ENCODE results near the gene DHRS7.

The DHRS7 gene

GRCh38 chr14:60184905-60185555 is 19.8 kb upstream of the DHRS7 start:
- DNase-seq = no peak

GRCh38 chr14:60184146-60184904 is 19.1 kb upstream of the DHRS7 start:
- DNase-seq = peak; percentile 74 to 82

- peak in 1 of 2 donors; percentile 17 for DNase-seq
Observed at GRCh38 chr14:60183741-60184140, 18.5 kb upstream of the DHRS7 start.

- DNase-seq = no peak
Observed at GRCh38 chr14:60183138-60183537, 17.9 kb upstream of the DHRS7 start.

- DNase-seq = no peak
Observed at GRCh38 chr14:60179431-60179869, 14.3 kb upstream of the DHRS7 start.

- no peak for DNase-seq
Observed at GRCh38 chr14:60178820-60179219, 13.6 kb upstream of the DHRS7 start.

- no peak for DNase-seq
Observed at GRCh38 chr14:60178164-60178563, 13.0 kb upstream of the DHRS7 start.

- DNase-seq = no peak
Observed at GRCh38 chr14:60175255-60175902, 10.2 kb upstream of the DHRS7 start.

GRCh38 chr14:60174352-60175254 is 9.4 kb upstream of the DHRS7 start:
- no peak for DNase-seq

GRCh38 chr14:60171690-60172089 is 6.5 kb upstream of the DHRS7 start:
- DNase-seq = no peak

GRCh38 chr14:60170948-60171347 is 5.8 kb upstream of the DHRS7 start:
- no peak for DNase-seq

- DNase-seq = no peak
Observed at GRCh38 chr14:60169722-60170121, 4.5 kb upstream of the DHRS7 start.

GRCh38 chr14:60166142-60166541 is 944 bp upstream of the DHRS7 start:
- no peak for DNase-seq

GRCh38 chr14:60165547-60165876 is 314 bp upstream of the DHRS7 start:
- no peak for DNase-seq

GRCh38 chr14:60164404-60164711 is 840 bp downstream of the DHRS7 start:
- DNase-seq = no peak

- DNase-seq = no peak
Observed at GRCh38 chr14:60163693-60164092, 1.5 kb downstream of the DHRS7 start.

- DNase-seq = peak; percentile 10 to 30
Observed at GRCh38 chr14:60161196-60162107, 3.7 kb downstream of the DHRS7 start.

- DNase-seq = no peak
Observed at GRCh38 chr14:60160422-60160821, 4.8 kb downstream of the DHRS7 start.

- DNase-seq = no peak
Observed at GRCh38 chr14:60154671-60155070, 10.5 kb downstream of the DHRS7 start.

GRCh38 chr14:60153991-60154390 is 11.2 kb downstream of the DHRS7 start:
- peak; percentile 59 to 72 for DNase-seq

- peak; percentile 88 to 90 for DNase-seq
Observed at GRCh38 chr14:60151715-60152114, 13.5 kb downstream of the DHRS7 start.

- no peak for DNase-seq
Observed at GRCh38 chr14:60134702-60135101, 30.5 kb downstream of the DHRS7 start.
